ENCODE measurements around the gene FCAR.
A peak's percentile ranks its signal among the peaks of the same experiment; 100 is the strongest.
"Not testable (repeated sequence)": the region's sequence is repeated elsewhere in the genome, so short reads cannot be mapped to it uniquely, and the experiment has no call there.

The FCAR gene

DNA sequence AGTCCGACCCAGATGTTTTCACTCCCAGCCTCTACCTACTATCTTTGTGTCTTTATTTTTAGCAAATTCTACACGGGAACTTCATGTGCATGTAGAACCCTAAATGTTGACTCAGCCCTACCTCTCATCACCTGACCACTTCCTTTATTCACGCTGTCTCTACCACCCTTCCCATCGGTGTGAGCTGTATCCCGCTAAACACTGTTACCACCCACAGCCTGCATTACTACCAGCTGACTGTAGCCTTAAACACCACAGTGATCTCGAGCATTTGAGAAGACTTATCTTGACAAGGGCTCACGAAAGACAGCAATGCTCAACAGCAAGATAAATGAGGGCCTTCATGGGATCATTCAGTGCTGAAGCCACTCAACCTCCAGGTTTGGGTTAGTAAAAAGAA is 47.0 kb downstream of the FCAR start:
- DNase-seq (ENCODE audit: low read depth) = no peak
- no peak overlapping the region for H3K4me3 ChIP-seq (ENCODE audit: low read depth, low read length)
- TF ChIP-seq, protein P1, sequence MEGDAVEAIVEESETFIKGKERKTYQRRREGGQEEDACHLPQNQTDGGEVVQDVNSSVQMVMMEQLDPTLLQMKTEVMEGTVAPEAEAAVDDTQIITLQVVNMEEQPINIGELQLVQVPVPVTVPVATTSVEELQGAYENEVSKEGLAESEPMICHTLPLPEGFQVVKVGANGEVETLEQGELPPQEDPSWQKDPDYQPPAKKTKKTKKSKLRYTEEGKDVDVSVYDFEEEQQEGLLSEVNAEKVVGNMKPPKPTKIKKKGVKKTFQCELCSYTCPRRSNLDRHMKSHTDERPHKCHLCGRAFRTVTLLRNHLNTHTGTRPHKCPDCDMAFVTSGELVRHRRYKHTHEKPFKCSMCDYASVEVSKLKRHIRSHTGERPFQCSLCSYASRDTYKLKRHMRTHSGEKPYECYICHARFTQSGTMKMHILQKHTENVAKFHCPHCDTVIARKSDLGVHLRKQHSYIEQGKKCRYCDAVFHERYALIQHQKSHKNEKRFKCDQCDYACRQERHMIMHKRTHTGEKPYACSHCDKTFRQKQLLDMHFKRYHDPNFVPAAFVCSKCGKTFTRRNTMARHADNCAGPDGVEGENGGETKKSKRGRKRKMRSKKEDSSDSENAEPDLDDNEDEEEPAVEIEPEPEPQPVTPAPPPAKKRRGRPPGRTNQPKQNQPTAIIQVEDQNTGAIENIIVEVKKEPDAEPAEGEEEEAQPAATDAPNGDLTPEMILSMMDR (IDR thresholded peaks at IDR 0.05; ENCODE audit: low read depth, low read length, missing control alignments) = no peak

DNA sequence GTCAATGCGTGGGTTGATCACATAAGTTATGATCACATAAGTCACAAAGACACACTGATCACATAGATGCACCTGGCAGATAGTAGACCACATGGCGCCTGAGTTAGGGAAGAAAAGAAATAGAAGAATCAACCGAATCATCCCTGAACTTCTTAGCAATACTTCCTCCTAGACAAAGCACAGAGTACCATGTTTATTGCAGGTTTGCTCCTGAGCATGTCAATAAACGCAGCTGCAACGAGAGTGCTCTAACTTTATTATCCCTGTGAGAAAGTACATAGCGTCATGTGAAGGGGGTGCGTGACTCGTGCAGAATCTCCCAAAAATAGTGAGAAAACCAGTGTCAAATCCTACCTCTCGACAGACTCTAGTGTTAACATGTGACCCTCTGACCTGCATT is 49.2 kb downstream of the FCAR start:
- H3K4me3 ChIP-seq (ENCODE audit: low read depth, low read length) = no peak overlapping the region
- DNase-seq (ENCODE audit: low read depth) = no peak
- TF ChIP-seq, protein P1 (IDR thresholded peaks at IDR 0.05; ENCODE audit: low read depth, low read length, missing control alignments) = no peak

DNA sequence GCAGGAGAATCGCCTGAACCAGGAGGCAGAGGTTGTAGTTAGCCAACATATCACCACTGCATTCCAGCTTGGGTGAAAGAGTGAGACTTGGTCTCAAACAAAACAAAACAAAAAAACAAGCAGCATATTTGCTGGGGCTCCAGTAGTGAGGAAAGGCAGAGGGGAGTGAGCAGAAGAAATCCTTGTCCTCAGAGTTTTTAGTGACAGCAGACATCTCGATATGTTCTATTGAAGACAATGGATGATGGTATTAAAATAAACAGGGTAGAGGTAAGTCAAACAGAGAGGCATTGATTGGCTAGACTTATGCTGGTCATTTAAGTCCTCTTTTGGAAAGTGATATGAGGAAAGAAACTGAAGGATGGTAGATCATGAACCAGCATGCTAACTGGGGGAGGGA is 54.3 kb downstream of the FCAR start:
- DNase-seq (ENCODE audit: low read depth) = no peak
- TF ChIP-seq, protein P1 (IDR thresholded peaks at IDR 0.05; ENCODE audit: low read depth, low read length, missing control alignments) = no peak
- H3K4me3 ChIP-seq (ENCODE audit: low read depth, low read length) = no peak overlapping the region

DNA sequence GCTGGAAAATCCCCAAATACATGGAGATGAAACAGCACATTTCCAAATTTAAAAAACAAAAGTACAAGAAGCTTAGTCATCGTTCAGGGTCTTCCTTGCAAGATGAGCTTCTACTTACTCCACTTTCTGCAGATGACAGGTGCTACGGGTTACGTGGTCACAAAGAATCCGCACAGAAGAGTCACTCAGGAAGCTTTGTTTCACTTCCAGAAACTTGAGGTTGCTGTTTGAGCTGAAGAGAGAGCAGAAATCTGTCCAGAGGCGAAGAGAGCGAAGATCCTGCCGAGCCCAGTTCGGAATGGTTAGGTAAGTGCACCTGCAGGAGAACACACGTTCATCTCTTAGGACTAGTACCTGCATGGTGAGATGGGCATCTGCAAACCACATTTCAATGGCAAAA is 63.9 kb downstream of the FCAR start:
- H3K4me3 ChIP-seq (ENCODE audit: low read depth, low read length) = no peak overlapping the region; the same call in 1 of the 2 replicates
- peak; percentile 90 for DNase-seq (ENCODE audit: low read depth)
- TF ChIP-seq, protein P1 (IDR thresholded peaks at IDR 0.05; ENCODE audit: low read depth, low read length, missing control alignments) = no peak

- peak overlapping the region; percentile 23; the same call in 1 of the 2 replicates for H3K4me3 ChIP-seq (ENCODE audit: low read depth, low read length)
- TF ChIP-seq, protein P1 (IDR thresholded peaks at IDR 0.05; ENCODE audit: low read depth, low read length, missing control alignments) = no peak
Measured at GRCh38 chr19:54938906-54939305, 64.9 kb downstream of the FCAR start.

DNA sequence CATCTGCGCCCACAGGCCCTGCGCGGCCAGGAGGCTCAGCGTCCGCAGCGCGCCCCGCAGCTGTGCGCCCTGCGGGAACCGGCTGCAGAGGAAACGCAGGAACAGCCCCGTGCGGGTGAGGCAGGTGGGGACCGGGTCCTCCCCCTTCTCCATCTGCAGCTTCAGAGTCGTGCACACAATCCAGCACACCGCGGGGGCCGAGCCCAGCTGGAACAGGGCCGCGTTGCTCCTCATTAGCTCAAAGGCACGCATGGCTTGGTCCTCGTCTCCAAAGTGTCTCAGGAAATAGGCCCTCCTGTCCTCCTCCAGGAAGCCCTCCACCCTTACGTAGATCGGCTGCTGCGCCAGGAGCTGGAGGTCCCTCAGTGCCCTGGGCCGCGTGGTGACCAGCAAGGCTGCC is 65.5 kb downstream of the FCAR start:
- not testable (repeated sequence) for DNase-seq (ENCODE audit: low read depth); H3K4me3 ChIP-seq (ENCODE audit: low read depth, low read length)

More at GRCh38 chr19:54938906-54939305, 64.9 kb downstream of the FCAR start:
- peak; percentile 27 for DNase-seq (ENCODE audit: low read depth)

Measured in GM12864 (cell line).